ENCODE results near the gene ACAN. TPM values are rescaled to one million over a fixed set of nuclear protein-coding genes. Genes with fewer than 3 reads are reported as not detected.

ACAN gene
- polyA plus RNA-seq, 1 experiment: 3.6 TPM

DNA sequence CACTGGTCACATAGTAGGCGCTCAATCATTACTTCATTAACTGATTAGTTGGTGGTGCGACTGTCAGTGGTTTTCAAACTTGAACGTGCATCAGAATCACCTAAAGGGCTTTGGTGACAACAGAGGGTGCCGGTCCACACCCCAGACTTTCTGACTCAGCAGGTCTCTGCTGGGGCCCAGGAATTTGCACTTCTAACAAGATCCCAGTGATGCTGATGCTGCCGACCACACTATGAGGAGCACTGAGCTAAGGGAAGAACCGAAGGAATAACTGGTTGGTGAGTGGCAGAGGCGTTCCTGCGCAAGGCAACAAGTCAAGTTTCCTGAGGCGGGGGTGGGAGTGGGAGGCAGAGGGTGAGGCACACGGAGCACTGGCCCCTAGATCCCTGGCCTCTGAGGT lies 73.3 kb downstream of the ACAN start:
- Histone ChIP-seq H3K4me3 (ENCODE audit: low read depth, low read length) (no peak overlapping the region), H3K36me3 (ENCODE audit: control insufficient read depth, insufficient read depth, low read length) (peaks cover 8% of the 10 kb centered on the region), H3K27me3 (ENCODE audit: control insufficient read depth, insufficient read depth, low read length) (peaks cover 1% of the 10 kb centered on the region; the same call in 1 of the 2 replicates)
- no peak for DNase-seq (ENCODE audit: low read depth)
- ChIA-PET CTCF (interaction anchor here (0.9 kb wide), 1 partner anchor 159 kb away, joined by 3 read pairs; no protein-coding TSS in a partner anchor), POLR2A (interaction anchor here (0.6 kb wide), 1 partner anchor 252 kb away, joined by 20 read pairs; no protein-coding TSS in a partner anchor)
- TF ChIP-seq, protein P1, sequence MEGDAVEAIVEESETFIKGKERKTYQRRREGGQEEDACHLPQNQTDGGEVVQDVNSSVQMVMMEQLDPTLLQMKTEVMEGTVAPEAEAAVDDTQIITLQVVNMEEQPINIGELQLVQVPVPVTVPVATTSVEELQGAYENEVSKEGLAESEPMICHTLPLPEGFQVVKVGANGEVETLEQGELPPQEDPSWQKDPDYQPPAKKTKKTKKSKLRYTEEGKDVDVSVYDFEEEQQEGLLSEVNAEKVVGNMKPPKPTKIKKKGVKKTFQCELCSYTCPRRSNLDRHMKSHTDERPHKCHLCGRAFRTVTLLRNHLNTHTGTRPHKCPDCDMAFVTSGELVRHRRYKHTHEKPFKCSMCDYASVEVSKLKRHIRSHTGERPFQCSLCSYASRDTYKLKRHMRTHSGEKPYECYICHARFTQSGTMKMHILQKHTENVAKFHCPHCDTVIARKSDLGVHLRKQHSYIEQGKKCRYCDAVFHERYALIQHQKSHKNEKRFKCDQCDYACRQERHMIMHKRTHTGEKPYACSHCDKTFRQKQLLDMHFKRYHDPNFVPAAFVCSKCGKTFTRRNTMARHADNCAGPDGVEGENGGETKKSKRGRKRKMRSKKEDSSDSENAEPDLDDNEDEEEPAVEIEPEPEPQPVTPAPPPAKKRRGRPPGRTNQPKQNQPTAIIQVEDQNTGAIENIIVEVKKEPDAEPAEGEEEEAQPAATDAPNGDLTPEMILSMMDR (IDR thresholded peaks at IDR 0.05; ENCODE audit: insufficient read depth, low read depth, low read length): no peak

DNA sequence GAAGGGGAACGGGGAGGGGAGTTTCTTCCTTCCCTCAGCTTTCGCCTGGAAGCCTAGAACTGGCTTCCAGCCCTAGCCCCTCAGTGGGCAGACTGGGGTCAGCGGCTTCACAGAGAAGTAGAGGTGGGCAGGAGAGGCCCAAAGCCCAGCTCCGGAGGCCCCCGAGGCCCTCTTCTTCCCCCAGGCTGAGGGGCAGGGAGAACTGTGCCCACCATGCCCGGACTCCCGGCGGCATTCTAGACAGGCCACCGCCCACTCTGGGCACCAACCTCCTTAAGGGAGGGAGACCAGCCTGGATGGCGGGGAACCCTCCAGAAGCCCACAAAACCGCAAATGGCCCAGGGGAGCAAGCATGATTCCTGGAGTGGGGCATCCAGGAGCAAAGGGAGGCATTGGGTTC lies 74.2 kb downstream of the ACAN start:
- no peaks in the 10 kb centered on the region for H3K27me3 ChIP-seq (ENCODE audit: control insufficient read depth, insufficient read depth, low read length)
- peaks cover 8% of the 10 kb centered on the region for H3K36me3 ChIP-seq (ENCODE audit: control insufficient read depth, insufficient read depth, low read length)
- ChIA-PET POLR2A (no interaction called here), CTCF (interaction anchor here (1.4 to 3.1 kb wide), 6 partner anchors 8 to 300 kb away, joined by 3 to 27 read pairs (median 10); no protein-coding TSS in a partner anchor)
- H3K4me3 ChIP-seq (ENCODE audit: low read depth, low read length): no peak overlapping the region
- TF ChIP-seq, protein P1 (IDR thresholded peaks at IDR 0.05; ENCODE audit: insufficient read depth, low read depth, low read length): no peak
- no peak for DNase-seq (ENCODE audit: low read depth)

DNA sequence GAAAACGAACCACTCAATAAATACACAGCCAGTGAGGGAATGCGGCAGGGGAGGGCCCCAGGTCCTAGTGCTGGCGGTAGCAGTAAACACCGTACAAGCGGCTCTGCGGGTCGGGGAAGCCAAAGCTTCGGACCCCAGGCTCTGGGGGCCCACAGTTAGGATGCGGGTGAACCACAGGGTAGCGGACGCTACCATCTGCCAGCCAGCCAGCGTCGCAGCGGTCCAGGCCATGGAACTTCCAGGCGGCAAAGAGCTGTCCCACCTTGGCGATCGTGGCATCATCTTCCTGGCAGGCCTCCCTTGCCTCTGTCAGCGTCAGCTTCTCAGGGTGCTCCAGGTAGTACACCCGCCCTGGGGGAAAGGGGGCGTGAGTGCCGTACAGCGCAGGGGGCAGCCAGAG lies 74.7 kb downstream of the ACAN start:
- Histone ChIP-seq H3K27me3 (ENCODE audit: control insufficient read depth, insufficient read depth, low read length) (no peaks in the 10 kb centered on the region), H3K36me3 (ENCODE audit: control insufficient read depth, insufficient read depth, low read length) (peaks cover 8% of the 10 kb centered on the region), H3K4me3 (ENCODE audit: low read depth, low read length) (no peak overlapping the region)
- no peak for DNase-seq (ENCODE audit: low read depth)
- ChIA-PET CTCF (interaction anchor here (0.7 to 3.1 kb wide), 18 partner anchors 9 to 300 kb away, joined by 3 to 27 read pairs (median 4); partner anchors contain the start of gene HAPLN3), POLR2A (no interaction called here)
- TF ChIP-seq, protein P1 (IDR thresholded peaks at IDR 0.05; ENCODE audit: insufficient read depth, low read depth, low read length): no peak

DNA sequence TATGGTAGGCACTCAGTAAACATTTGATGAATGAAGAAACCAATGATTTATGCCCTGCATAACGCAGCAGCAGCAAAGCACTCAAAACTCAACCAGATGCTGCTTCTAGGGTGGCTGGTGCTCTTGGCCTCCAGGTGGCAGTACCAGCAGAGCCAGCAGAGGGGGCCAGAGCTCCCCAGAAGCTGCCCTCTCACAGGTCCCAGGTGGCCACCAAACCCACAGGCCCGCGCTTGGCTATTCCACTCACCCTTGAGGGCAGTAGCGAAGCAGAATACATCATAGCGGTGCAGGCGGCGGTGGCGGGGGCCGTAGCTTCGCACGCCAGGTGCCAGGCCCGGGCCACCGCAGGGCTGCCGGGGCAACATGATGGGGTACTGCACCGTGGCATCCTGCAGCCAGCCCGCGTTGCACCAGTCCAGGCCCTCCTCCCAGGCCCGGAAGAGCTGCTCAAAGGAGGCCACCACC lies 75.5 kb downstream of the ACAN start:
- ChIA-PET CTCF (interaction anchor here (0.5 to 3.1 kb wide), 25 partner anchors 9 to 299 kb away, joined by 3 to 27 read pairs (median 4); partner anchors contain the start of gene HAPLN3), POLR2A (no interaction called here)
- no peak for DNase-seq (ENCODE audit: low read depth)
- no peak overlapping the region for H3K4me3 ChIP-seq (ENCODE audit: low read depth, low read length)
- peaks cover 8% of the 10 kb centered on the region for H3K36me3 ChIP-seq (ENCODE audit: control insufficient read depth, insufficient read depth, low read length)
- no peaks in the 10 kb centered on the region for H3K27me3 ChIP-seq (ENCODE audit: control insufficient read depth, insufficient read depth, low read length)
- TF ChIP-seq, protein P1 (IDR thresholded peaks at IDR 0.05; ENCODE audit: insufficient read depth, low read depth, low read length): peak; percentile 91

DNA sequence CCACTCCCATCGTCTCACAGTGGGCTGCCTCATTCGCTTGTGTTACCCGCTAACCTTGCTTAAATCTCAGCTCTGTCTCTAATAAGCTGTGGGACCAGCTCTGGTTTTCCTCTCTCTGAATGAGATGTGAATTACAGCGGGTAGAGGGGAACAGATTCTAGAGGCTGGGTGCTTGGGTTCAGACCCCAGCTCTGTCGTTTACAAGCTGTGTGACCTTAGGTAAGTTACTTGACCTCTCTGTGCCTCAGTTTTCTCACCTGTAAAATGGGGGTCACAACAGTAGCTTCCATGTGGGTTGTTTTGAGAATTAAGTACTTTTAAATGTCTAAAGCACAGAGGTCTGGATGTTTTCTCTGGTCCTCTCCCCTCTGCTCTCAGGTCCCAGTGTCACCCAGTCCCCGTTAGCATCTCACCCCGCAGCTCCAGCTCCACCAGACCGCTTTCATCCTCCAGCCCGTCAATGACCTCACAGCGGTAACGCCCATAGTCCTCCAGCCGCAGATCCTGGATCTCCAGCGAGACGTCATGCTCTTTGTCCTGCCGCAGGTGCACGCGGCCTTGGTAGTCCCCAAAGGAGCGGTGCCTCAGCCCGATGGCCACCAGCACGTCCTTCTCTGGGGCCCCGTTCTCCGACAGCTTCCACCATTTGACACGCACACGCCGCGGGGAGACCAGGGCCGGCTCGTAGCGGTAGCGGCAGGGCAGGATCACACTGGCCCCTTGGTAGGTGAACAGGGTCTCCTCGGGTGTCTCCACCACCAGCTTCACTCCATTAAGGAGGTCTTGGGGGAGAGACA lies 77.9 kb downstream of the ACAN start:
- Histone ChIP-seq H3K36me3 (ENCODE audit: control insufficient read depth, insufficient read depth, low read length) (peaks cover 6% of the 10 kb centered on the region), H3K4me3 (ENCODE audit: low read depth, low read length) (no peak overlapping the region), H3K27me3 (ENCODE audit: control insufficient read depth, insufficient read depth, low read length) (no peaks in the 10 kb centered on the region; the same call in 1 of the 2 replicates)
- TF ChIP-seq, protein P1 (IDR thresholded peaks at IDR 0.05; ENCODE audit: insufficient read depth, low read depth, low read length): no peak
- no peak for DNase-seq (ENCODE audit: low read depth)
- POLR2A ChIA-PET: interaction anchor here (0.6 kb wide), 1 partner anchor 1429 kb away, joined by 6 read pairs; no protein-coding TSS in a partner anchor
- CTCF ChIA-PET: interaction anchor here (0.5 to 1.4 kb wide), 4 partner anchors 151 to 297 kb away, joined by 3 to 7 read pairs (median 3); no protein-coding TSS in a partner anchor
